Medulla oblongata (tissue), 1 donor: ENCODE data around the gene SLC25A26.
A peak's percentile ranks its signal among the peaks of the same experiment; 100 is the strongest.
"Not testable (repeated sequence)": the region's sequence is repeated elsewhere in the genome, so short reads cannot be mapped to it uniquely, and the experiment has no call there.

ENCODE experiments used
- DNase-seq: peaks from one replicate; pipeline ENCODE4 v3.0.0-alpha.2; 2015; ENCODE audit errors: extremely low spot score

Gene SLC25A26, protein sequence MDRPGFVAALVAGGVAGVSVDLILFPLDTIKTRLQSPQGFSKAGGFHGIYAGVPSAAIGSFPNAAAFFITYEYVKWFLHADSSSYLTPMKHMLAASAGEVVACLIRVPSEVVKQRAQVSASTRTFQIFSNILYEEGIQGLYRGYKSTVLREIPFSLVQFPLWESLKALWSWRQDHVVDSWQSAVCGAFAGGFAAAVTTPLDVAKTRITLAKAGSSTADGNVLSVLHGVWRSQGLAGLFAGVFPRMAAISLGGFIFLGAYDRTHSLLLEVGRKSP

DNA sequence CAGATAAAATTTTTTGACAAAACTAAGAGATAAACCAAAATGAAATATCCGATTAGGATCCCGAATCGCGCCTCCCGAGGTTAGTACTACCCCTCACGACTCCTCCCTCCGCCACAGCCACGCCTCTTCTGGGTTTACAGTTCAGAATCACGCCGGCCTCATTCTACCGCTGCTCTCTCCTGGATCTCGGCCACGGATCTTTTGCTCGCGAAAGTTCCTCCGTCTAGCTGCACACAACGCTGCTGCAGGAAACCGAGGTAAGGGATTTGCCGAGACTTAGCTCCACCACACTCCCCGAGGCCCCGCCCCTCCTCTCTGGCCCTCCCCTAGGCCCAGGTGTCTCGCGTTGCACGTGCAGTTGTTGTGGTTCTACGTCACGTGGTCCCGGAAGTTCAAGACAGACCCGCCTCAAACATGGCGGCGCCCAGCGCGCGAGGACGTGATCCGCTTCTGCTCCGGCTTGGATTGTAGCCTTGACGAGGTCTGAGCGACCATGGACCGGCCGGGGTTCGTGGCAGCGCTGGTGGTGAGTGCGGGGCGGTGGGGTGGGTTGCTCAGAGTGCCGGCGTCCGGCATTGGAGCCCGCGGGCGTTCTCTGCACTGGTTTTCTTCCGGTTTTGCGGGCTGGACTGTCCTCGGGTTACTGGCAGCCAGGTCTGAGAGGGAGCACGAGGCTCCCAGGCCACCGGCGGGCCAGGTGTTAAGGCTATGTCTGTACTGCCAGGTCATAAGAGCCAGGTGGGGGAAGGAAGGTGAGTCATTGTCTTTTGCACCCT, at the start of gene SLC25A26:
SLC25A26 (plus strand) TSS at position 400 of the 776 bp plus-strand sequence; CDS start at position 494, 94 bp downstream.
- peak; percentile 97 for DNase-seq

DNA sequence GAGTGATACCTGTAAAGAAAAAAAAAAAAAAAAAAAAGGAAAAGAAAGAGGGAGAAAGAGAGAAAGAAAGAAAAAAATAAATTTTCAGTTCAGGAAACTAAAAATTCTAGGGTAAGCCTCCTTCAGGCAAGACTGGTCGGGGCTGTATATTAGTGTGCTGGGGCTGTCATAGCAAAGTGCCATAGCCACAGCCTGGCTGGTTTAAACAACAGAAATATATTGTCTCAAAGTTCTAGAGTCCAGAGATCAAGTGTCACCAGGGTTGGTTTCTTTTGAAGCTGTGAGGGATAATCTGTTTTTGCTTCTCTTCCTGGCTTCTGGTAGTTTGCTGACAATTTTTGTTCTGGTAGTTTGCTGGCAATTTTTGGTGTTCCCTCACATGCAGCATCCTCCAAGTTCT, 48.4 kb upstream of the SLC25A26 start:
- no peak for DNase-seq

DNA sequence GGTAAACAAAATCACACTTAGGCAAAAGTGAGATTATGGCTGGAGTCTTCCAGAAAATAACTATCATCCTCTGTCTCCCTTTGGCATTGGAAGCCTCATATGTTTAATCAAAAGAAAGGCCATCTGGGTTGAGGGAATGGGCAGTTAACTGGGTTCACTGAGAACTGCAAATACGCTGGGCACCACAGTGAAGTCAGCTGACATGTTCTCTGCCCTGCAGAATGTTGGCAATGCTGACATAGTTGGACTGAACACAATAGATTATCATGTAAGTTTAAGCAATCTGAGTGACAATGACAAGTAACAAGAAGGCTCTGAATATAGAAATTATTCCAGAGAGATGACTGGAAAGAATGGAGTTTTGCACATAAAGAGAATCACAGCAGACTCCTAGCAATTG, 43.8 kb upstream of the SLC25A26 start:
- DNase-seq: peak; percentile 53

DNA sequence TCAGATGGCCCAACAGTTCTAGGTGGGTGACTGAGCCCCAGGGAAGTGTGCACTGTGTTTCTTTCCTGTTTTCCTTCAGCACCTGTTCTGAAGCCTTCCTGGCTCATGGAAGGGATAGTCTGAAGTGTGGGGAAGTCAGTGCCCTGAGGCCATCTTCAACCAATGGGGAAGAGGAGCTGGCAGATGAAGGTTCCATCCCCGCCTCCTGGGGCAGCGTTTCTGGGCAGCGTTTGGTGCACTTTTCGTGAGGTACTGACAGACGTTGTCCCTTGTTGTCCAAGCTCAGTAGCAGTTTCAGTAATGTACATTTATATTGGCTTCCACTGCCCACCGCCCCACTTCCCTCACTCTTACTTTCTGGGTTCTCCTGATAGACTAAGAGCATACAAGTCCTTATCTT, 42.6 kb upstream of the SLC25A26 start:
- no peak for DNase-seq

DNA sequence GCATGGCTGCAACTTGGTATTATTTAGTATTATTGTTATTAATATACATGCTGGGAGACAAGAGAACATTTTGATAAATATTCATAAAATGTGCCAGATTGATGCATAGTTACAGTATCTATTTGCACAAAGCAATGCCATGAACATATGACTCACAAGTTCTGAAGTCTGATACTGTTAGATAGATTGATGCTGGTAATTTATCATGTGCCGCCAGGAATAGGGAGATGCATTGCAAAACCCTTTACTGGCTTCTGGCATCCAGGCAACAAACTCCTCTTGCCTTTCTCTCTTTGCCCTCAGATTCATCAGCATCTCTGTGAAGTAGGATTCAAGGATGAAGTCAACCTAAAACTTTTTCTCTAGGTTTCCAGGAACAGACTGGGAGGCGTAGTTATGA, 41.0 kb upstream of the SLC25A26 start:
- no peak for DNase-seq

DNA sequence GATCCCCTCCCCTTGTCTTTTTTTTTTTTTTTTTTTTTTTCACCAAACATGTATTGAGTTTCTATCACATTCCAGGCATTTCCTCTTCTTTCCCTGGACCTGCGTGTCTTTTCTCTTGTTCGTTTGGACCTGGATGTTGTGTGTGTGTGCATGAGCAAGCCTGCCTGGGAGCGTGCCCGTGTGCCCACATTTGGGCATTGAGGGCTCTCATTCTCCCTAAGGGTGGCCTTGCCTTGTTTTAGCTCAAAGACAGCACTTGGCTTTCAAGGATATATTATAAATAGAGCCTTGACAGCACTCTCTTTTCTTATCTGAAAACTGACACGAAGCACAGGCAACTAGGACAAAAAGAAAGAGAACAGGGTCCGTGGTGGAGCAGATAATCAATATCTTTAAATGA, 39.0 kb upstream of the SLC25A26 start:
- no peak for DNase-seq

DNA sequence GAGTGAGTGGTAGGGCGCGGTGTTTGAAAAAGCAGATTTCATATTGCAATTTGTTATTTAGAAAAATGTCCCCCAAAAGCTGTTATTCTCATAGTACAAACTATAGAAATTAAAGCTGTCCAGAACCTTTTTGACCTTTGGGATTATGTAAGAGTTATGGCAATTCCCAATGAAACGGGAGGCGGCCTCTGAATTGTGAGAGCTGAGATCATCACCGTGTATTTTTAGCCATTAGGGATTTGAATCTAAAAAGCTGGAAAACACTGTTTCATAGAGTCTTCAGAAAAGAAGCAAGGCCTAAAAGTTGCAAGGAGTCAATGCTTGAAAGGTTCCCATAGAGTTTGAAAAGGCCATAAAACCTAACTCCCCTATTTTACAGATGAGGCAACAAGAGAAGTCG, 38.6 kb upstream of the SLC25A26 start:
- no peak for DNase-seq

DNA sequence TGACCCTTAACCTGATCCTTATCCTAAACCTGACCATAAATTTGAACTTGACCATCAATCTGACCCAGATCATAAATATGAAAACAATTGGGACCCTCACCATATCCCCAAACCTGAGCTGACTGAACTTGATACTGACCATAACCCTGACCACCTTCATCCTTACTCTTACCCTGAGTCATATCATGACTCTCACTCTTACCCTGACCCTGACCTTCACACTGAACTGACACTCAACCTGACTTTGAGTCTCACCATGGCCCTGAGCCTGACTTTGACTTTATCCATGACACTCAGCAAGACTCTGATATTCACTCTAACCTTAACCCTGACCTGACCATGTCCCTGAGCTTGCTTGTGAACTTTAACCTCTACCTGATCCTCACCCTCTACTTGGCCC, 34.3 kb upstream of the SLC25A26 start:
- DNase-seq: no peak

DNA sequence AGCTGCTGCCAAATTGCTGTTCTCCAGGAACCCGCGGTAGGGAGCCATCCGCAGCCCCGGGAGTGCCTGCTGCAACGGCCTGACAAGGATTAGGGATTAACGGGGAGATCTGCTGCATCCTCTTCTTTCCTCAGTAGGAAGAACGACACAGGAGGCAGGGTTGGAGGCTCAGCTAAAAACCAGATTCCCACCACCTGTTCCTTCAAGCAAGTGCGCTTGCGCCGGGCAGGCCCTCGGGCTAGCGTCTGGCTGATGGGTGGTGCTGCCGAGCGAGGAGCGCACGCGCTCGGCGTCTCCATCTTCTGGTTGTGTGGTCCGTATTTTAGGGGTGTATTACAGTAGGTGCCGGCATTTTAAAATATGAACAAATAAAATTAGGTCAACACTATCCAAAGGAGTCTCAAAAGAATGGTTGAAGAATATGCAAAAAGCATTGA, 25.4 kb upstream of the SLC25A26 start:
- DNase-seq: peak; percentile 67

DNA sequence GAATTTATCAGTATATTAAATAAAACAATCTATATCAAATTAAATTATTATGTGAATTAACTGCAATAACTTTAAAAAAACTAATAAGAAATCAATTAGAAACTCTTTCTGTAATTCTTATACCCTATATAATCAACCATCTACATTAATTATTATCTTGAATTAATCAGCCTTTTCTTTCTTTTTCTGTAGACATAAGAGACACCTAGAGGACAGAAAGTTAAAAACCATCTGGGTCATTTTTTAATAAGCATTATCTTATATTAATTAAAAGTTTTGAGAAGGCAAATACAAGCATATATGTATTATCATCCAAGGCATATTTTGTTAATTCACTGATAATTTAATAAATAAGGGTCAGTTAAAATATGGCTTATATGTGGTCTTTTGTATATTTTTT, 24.2 kb upstream of the SLC25A26 start:
- no peak for DNase-seq

DNA sequence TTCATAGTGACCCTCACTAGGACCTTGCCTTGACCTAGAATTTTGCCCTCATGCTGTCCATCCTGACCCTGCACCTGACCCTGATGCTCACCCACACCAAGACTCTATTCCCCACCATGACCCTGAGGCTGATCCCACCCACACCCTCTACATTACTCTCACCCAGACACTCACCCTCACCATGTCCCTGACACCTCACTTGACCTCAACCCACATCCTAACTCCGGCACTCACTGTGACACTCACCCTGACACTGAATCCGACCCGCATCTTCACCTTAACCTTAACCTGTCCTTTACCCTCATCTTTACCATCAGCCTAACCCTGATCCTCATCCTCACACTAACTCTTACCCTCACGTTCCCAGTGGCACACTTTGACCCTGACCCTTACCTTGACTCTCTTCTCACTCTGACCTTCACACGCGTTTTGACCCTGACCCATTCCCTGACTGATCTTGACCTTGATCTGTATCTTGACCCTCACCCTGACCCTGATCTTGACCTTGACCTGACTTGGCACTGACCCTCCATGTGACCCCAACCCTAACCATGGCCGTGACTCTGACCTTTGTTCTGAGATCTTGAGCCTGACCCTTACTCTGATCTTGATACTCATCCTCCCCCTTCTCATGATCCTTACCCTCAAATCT, 22.2 kb upstream of the SLC25A26 start:
- no peak for DNase-seq

DNA sequence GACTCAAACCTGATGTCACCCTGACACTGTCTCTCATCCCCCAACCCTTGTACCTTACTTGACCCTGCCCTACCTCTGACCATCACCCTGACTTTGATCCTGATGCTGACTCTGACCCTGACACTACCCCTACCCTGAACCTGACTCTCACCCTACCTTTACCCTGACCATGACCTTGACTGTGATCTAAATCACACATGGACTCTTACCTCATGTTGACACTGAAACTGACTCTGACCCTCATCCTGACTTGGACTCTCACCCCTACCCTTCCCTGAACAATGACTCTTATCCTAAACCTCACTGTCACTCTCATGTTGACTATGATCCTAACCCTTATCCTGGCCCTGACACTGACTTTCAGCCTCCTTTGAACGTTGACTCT, 21.7 kb upstream of the SLC25A26 start:
- no peak for DNase-seq

DNA sequence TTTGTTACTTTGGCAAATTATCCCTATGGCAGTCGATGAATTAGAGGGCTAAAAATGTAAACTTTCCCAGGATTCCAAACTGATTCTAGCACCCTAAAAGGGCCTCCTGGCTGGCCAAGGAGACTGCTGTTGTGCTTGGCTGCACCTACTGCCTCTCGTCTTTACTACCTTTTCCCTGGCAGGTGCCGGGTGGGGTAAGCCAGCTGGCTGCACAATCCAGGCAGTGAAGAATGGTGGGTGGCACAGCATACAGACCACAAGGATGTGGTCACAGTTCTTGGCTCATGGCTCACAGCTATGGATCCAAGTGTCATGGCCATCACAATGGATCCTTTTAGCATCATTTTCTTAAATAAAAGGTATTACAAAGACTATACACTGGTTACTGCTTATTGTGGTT, 20.7 kb upstream of the SLC25A26 start:
- DNase-seq: no peak

DNA sequence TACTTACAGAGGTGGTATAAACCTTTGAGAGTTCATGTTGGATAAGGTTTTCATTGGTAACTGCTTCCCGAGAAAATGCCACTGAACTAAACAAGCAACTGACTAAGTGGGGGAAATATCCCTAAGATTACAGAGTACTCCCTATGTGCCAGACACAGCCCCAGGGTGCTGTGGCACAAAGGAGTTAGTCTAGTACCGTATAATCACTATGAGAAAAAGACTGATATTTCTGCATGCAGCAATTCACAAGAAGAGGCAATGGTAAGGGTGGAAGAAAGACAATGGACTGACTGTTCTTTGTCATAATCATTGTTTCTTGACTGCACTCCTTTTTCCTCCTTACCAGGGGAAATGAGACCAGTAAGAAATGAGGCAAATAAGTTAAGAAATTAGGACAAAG, 20.0 kb upstream of the SLC25A26 start:
- DNase-seq: peak; percentile 22

DNA sequence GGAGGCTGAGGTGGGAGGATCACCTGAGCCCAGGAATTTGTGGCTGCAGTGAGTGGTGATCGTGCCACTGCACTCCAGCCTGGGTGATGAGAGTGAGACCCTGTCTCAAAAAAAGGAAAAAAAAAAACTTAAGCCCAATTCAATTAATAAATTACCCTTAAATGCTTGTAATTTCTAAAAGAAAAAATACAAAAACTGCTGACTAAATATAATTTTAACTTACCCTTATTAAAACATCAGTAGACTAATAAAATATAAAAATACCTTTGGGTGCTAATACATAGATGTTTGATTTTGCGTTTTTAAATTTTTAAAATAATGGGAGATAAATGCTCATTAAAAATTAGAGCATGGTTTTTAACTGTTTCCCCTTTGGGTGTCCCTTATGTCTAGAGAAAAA, 17.5 kb upstream of the SLC25A26 start:
- no peak for DNase-seq

DNA sequence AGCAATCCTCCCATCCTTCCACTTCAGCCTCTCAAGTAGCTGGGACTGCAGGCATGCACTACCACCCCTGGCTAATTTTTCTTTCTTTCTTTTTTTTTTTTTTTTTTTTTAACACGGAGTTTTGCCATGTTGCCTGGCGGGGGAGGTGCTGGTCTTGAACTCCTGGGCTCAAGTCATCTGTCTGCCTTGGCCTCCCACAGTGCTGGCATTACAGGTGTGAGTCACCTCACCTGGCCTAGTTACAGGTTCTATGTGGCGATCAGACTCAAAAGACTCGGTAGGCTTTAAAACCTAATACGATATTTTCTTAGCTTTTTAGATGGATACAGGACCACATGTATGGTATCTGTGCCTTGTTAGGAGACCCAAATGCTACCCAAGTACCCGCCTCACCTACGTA, 14.0 kb upstream of the SLC25A26 start:
- DNase-seq: no peak

DNA sequence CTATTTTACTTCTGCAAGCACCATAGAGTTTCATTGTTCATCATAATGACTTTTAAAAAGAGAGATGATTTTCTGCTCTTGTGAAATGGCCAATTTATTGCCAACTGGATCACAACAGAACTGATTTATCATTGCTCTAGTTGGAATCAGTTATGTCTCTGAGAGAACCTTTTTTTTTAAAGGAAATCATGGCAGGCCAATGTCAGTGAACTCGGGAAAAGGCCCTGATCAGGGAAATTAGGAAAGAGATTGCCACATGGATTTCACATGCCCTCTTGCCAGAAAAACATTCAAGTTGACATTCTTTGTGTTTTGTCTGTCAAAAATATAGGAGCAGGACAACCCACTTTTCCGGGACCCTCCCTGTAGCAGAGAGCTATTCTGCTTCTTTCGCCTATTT, 12.6 kb upstream of the SLC25A26 start:
- DNase-seq: no peak

DNA sequence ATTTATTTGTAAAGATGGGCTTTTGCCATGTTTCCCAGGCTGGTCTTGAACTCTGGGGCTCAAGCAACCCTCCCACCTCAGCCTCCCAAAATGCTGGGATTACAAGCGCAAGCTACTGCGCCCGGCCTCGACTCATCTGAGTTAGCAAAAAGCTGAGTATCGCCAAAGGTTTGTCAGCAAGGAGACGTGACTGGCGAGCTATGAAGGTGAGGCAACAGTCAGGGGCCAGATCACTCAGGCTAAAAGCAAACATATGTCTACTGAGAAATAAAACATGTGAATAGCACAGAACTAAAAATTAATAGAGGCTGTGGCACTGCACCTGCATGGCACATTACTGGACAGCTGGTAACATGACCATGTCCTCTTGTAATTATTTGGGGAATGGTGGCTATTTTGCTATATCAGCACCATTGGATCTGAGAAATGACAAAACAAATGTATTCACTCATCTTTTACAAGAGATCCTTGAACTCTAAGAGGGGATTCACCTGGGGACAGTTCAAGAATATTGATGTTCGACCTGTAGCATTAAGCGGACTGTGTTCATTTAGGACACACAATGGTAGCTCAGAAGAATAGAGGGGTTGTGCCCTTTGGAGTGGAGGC, 10.0 kb upstream of the SLC25A26 start:
- DNase-seq: no peak

DNA sequence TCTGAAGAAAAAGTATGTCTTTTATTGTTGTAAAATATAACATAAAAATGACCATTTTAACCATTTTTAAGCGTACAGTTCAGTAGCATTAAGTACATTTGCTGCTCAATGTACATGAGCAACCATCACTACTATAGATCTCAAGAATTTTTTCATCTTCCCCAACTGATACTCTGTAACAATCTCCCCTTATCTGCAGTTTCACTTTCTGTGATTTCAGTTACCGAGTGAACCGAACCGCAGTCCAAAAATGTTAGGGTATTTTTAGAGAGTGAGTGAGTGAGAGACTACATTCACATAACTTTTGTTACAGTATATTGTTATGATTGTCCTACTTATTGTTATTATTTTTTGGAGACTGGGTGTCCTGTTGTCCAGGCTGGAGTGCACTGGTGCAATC, 9.0 kb upstream of the SLC25A26 start:
- no peak for DNase-seq

DNA sequence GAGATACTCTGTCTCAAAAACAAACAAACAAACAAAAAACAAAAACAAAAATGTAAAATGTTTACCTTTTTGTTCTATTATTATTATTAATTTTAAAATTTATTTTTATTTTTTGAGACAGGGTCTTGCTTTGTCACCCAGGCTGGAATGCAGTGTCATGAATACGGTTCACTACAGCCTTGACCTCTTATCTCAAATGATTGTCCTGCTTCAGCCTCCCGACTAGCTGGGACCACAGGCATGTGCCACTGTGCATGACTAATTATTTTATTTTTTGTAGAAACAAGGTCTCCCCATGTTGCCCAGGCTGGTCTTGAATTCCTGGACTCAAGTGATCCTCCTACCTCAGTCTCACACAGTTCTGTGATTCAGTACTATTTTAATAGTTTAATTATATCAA, 5.7 kb upstream of the SLC25A26 start:
- no peak for DNase-seq

DNA sequence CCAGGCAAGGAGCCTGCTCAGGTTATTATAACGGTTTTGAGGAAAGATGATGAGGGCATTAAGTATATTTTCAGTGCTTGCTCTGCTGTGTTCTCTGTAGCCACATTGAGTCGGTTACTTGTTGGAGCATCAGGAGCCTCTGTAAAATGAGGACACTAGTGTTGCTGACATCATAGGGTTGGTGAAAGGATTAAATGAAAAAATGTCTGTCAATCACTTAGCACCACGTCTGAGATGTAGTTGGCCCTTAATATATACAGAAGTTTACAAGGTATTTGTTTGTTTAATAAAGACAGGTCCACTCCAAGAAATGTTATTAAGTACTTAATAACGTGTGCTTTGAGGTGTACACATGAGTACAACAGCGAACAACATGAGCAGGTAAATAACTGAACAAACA, 735 bp upstream of the SLC25A26 start:
- DNase-seq: no peak

DNA sequence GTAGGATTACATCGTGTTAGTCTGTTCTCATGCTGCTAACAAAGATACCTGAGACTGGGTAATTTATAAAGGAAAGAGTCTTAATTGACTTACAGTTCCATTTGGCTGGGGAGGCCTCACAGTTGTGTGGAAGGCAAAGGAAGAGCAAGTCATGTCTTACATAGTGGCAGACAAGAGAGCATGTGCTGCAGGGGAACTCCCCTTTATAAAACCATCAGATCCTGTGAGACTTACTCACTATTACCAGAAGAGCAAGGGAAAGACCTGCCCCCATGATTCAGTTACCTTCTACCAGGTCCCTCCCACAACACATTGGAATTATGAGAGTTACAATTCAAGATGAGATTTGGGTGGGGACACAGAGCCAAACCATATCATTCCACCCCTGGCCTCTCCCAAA, 3.4 kb downstream of the SLC25A26 start:
- no peak for DNase-seq

DNA sequence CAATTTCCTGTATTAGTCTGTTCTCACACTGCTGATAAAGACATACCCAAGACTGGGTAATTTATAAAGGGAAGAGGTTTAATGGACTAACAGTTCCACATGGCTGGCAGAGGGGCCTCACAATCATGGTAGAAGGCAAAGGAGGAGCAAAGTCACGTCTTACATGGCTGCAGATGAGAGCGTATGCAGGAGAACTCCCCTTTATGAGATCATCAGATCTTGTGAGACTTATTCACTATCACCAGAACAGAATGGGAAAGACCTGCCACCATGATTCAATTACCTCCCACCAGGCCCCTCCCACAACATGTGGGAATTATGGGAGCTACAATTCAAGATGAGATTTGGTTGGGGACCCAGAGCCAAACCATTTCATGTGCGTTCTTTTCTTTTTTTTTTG, 5.3 kb downstream of the SLC25A26 start:
- not testable (repeated sequence) for DNase-seq
